Activated CD8-positive, alpha-beta memory T cell treated with anti-CD3 and anti-CD28 coated beads for 36 hours (primary cell): ENCODE measurements around the gene GNPTG. TPM values are rescaled to one million over a fixed set of nuclear protein-coding genes. Genes with fewer than 3 reads are reported as not detected.

Experiments
- CTCF ChIA-PET: fragments of 350-600 bp; sonication (Branson Sonifier 250); formaldehyde crosslinking; loops from one replicate; lab custom pipeline; 2021; ENCODE audit warnings: antibody characterized with exemption; lab: Charles Lee
- POLR2A ChIA-PET: fragments of 350-600 bp; sonication (Branson Sonifier 250); formaldehyde crosslinking; loops from one replicate; lab custom pipeline; 2021; ENCODE audit warnings: antibody characterized with exemption; lab: Charles Lee
- total RNA-seq, 2 experiments: library from RNA; stranded (reverse); gene quantifications; one replicate each; pipeline ENCODE4 v1.2.3, GENCODE V29; 2021

GNPTG gene
- total RNA-seq, 2 experiments from 2014 or later: 25.7 to 26.1 TPM

- POLR2A ChIA-PET: interaction anchor here (0.6 kb wide), 1 partner anchor 553 kb away, joined by 7 read pairs; no protein-coding TSS in a partner anchor
- CTCF ChIA-PET: interaction anchor here (0.7 to 1.8 kb wide), 7 partner anchors 8 to 41 kb away, joined by 3 to 6 read pairs (median 3); partner anchors contain the start of gene BAIAP3
Observed at GRCh38 chr16:1341495-1342420, 10.0 kb upstream of the GNPTG start.

DNA sequence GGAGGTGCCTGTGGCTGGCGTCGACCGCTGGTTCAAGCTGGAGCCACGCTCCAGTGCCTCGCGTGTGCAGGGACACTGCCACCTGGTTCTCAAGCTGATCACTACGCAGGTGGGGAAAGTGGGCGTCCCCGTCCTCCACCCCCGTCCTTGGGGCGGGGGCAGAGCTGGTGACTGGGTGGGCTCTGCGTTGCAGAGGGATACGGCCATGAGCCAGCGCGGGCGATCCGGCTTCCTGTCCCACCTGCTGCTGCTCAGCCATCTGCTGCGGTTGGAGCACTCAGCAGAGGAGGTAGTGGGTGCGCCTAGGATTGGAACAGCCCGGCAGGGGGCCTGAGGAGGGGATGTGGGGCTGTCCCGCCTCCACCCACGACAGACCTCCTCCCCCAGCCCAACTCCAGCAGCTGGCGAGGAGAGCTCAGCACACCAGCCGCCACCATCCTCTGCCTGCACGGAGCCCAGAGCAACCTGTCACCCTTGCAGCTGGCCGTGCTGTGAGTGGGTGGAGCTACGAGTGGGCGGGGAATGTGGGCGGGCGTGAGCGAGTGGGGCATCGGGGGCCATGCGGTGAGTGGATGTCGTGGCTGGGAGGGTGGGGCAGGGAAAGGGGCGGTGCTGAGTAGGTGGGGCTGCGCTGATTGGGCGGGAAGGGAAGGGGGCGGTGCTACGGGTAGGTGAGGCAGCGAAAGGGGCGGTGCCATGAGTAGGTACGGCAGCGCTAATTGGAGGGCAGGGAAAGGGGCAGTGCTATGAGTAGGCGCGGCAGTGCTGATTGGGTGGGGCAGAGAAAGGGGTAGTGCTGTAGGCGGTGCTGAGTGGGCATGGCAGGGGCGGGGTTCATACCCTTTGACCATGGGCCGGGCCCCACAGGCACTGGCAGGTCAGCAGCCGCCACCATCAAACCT is 9.0 kb upstream of the GNPTG start:
- ChIA-PET POLR2A (interaction anchor here (1.0 to 1.5 kb wide), 2 partner anchors 10 to 34 kb away, joined by 3 read pairs; partner anchors contain the start of gene UBE2I), CTCF (interaction anchor here (0.7 to 1.8 kb wide), 7 partner anchors 9 to 42 kb away, joined by 3 to 6 read pairs (median 3); partner anchors contain the start of gene BAIAP3)

DNA sequence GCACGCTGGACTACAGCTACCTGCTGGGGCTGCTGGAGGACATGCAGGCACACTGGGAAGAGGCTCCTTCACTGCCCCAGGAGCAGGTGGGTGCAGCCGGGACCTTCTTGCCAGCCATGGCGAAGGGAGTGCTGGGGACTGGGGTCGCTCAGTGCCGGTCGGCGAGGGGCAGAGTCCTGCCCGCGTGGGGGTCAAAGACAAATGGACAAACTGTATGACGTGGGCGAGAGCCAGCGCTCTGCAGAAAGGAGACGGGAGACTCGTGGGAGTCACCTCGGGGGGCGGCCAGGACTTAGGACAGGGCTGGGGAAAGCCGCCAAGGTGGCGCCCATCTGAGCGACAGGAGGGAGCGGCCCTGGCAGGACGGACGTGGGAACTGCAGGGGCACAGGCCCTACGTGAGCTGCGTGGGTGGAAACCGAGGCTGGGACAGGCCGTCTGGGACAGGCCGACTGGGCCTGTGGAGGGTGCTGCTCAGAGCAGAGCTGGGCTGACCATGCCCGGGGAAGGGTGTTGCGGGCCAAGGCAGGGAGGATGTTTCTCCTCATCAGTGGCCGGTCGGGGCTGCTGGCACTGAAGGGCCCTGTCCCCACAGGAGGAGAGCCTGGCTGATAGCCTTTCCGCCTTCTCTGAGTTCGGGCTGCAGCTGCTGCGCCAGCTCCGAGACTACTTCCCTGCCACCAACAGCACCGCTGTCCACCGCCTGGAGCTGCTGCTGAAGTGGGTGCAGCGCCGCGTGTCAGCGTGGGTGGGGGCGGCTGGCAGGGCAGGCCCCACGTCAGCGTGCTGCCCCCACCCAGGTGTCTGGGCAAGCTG is 8.1 kb upstream of the GNPTG start:
- POLR2A ChIA-PET: interaction anchor here (1.0 to 1.5 kb wide), 2 partner anchors 11 to 35 kb away, joined by 3 read pairs; partner anchors contain the start of gene UBE2I
- CTCF ChIA-PET: interaction anchor here (1.3 to 1.8 kb wide), 3 partner anchors 14 to 19 kb away, joined by 3 to 6 read pairs (median 6); no protein-coding TSS in a partner anchor

DNA sequence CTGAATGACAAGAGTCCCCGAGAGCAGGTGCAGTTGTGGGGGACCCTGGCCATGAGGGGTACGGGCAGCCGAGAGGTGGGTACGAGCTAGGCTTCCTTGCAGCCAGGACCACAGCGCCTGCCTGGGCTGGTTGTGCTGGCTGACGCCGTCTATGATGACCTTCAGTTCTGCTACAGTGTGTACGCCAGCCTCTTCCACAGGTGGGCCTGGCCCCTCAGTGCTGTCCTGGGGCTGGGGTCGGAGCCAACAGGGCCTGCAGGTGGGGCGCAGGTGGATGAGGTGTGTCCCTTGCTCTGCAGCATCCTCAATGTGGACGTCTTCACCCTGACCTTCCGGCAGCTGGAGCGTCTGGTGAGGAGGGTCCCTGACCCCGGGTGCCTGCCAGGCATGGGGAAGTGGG is 7.2 kb upstream of the GNPTG start:
- CTCF ChIA-PET: interaction anchor here (1.2 to 1.3 kb wide), 2 partner anchors 8 to 15 kb away, joined by 3 read pairs; no protein-coding TSS in a partner anchor
- POLR2A ChIA-PET: no interaction called here

DNA sequence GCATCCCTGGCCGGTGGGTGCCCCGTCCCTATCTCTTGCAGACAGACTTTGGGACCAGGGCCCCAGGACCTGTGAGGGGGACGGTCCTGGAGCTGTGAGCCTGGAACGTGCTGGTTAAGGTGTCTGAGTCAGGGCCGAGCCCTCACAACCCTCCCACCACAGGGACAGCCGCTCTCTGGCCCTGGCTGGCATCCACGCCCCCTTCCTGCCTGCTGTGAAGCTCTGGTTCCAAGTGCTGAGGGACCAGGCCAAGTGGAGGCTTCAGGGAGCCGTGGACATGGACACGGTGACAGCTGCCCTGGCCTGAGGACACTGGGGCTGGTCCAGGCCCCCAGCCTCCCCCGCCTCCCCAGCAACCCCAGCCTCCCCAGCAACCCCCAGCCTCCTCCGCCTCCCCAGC is 6.6 kb upstream of the GNPTG start:
- ChIA-PET POLR2A (no interaction called here), CTCF (interaction anchor here (1.2 to 1.7 kb wide), 3 partner anchors 9 to 15 kb away, joined by 3 to 4 read pairs (median 3); no protein-coding TSS in a partner anchor)

DNA sequence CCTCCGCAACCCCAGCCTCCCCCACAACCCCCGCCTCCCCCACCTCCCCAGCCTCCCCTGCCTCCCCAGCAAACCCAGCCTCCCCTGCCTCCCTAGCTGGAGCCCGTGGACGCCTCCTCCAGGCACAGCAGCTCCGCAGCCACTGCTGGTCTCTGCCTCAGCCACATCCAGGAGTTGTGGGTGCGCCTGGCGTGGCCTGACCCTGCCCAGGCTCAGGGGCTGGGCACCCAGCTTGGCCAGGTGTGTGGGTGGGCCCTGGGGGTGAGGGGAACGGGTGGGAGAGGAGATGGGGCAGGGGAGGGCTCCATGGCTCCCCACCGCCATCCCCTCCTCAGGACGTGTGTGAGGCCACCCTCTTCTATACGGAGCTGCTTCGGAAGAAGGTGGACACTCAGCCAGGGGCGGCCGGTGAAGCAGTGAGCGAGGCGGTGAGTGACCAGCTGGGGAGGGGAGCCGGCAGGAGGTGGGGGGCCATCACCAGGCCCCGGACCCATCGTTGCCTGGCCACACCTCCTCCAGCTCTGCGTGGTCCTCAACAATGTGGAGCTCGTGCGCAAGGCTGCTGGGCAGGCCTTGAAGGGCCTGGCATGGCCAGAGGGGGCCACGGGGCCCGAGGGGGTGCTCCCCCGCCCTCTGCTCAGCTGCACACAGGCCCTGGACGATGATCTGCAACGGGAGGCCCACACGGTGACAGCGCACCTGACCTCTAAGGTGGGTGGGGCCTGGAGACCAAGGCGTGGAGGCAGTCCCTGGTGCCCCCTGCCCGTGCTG is 5.9 kb upstream of the GNPTG start:
- CTCF ChIA-PET: interaction anchor here (1.2 to 1.7 kb wide), 2 partner anchors 10 to 13 kb away, joined by 3 to 4 read pairs; no protein-coding TSS in a partner anchor

GRCh38 chr16:1346422-1347285 is 5.1 kb upstream of the GNPTG start:
- CTCF ChIA-PET: interaction anchor here (1.7 to 1.8 kb wide), 2 partner anchors 9 to 14 kb away, joined by 4 to 6 read pairs; no protein-coding TSS in a partner anchor
- POLR2A ChIA-PET: interaction anchor here (0.5 to 1.1 kb wide), 5 partner anchors 12 to 618 kb away, joined by 3 to 4 read pairs (median 4); partner anchors contain the start of gene RPS2

More for the DNA sequence above, 5.9 kb upstream of the GNPTG start:
- POLR2A ChIA-PET: interaction anchor here (0.5 to 1.1 kb wide), 3 partner anchors 11 to 619 kb away, joined by 3 to 4 read pairs (median 4); partner anchors contain the start of gene RPS2

DNA sequence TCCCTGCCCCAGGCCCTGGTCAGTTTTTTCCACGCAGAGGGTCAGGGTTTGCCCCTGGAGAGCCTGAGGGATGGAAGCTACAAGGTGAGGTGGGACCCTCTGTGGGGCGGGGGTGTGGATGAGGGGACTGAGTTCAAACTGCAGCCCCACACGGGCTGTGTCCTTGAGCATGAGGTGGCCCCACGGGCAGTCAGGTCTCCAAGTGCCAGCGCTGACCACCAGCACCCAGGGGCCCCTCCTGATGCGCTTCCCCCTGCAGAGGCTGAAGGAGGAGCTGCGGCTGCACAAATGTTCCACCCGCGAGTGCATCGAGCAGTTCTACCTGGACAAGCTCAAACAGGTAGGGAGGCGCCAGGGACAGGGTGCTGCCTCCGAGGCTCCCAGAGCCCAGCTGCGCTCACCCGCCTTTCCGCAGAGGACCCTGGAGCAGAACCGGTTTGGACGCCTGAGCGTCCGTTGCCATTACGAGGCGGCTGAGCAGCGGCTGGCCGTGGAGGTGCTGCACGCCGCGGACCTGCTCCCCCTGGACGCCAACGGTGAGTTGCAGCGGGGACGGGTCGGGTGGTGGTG is 4.4 kb upstream of the GNPTG start:
- ChIA-PET CTCF (interaction anchor here (0.6 to 1.8 kb wide), 2 partner anchors 9 to 336 kb away, joined by 3 to 6 read pairs; no protein-coding TSS in a partner anchor), POLR2A (interaction anchor here (0.6 kb wide), 1 partner anchor 60 kb away, joined by 4 read pairs; no protein-coding TSS in a partner anchor)

DNA sequence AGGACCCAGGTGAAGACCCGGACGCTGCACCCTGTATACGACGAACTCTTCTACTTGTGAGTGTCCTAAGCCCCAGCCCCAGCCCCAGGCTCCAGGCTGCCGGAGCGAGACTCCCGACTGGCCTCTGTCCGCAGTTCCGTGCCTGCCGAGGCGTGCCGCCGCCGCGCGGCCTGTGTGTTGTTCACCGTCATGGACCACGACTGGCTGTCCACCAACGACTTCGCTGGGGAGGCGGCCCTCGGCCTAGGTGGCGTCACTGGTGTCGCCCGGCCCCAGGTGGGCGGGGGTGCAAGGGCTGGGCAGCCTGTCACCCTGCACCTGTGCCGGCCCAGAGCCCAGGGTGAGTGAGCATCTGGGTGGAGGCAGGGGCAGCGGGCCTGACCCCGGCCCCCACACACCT is 3.8 kb upstream of the GNPTG start:
- POLR2A ChIA-PET: no interaction called here

GRCh38 chr16:1348441-1348840 is 3.3 kb upstream of the GNPTG start:
- ChIA-PET CTCF (interaction anchor here (1.1 kb wide), 1 partner anchor 15 kb away, joined by 3 read pairs; no protein-coding TSS in a partner anchor), POLR2A (no interaction called here)

More for the DNA sequence above, 3.8 kb upstream of the GNPTG start:
- CTCF ChIA-PET: interaction anchor here (0.6 to 1.8 kb wide), 2 partner anchors 10 to 335 kb away, joined by 3 to 6 read pairs; no protein-coding TSS in a partner anchor

- ChIA-PET CTCF (interaction anchor here (1.1 kb wide), 1 partner anchor 15 kb away, joined by 3 read pairs; no protein-coding TSS in a partner anchor), POLR2A (no interaction called here)
Observed at GRCh38 chr16:1348926-1349325, 2.8 kb upstream of the GNPTG start.

- POLR2A ChIA-PET: interaction anchor here (0.6 kb wide), 1 partner anchor 358 kb away, joined by 3 read pairs; no protein-coding TSS in a partner anchor
- CTCF ChIA-PET: interaction anchor here (1.1 kb wide), 1 partner anchor 14 kb away, joined by 3 read pairs; no protein-coding TSS in a partner anchor
Observed at GRCh38 chr16:1349351-1349750, 2.4 kb upstream of the GNPTG start.

- ChIA-PET CTCF (no interaction called here), POLR2A (interaction anchor here (0.6 kb wide), 1 partner anchor 357 kb away, joined by 3 read pairs; no protein-coding TSS in a partner anchor)
Observed at GRCh38 chr16:1349951-1350350, 1.8 kb upstream of the GNPTG start.

- ChIA-PET CTCF (interaction anchor here (0.6 kb wide), 1 partner anchor 1329 kb away, joined by 3 read pairs; no protein-coding TSS in a partner anchor), POLR2A (no interaction called here)
Observed at GRCh38 chr16:1350691-1351090, 1.0 kb upstream of the GNPTG start.

DNA sequence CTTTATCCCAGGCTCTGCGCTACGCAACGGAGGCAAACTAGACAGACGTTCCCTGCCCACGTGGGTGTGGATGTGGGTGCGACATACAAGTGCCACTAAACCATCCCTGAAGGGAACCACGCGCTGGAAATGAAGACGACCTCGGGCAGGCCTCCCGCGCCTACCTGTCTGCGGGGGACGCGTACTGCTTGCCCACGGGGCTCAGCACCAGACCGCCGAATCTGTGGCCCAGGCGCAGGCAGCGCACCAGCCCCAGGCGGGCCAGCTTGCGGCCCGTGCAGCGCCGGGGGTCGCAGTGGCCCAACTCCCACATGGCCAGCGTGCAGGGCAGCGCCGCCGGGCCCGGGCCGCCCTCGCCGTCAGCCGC is 533 bp upstream of the GNPTG start:
- CTCF ChIA-PET: interaction anchor here (0.6 kb wide), 1 partner anchor 1329 kb away, joined by 3 read pairs; no protein-coding TSS in a partner anchor
- POLR2A ChIA-PET: no interaction called here
